Stimulated activated CD8-positive, alpha-beta memory T cell treated with anti-CD3 and anti-CD28 coated beads, Interleukin-4, amount 100 ng/mL, for 24 hours (primary cell): ENCODE results near the gene GALNT18.
"Not testable (repeated sequence)": the region's sequence is repeated elsewhere in the genome, so short reads cannot be mapped to it uniquely, and the experiment has no call there.

ENCODE experiments used
- DNase-seq: peaks from one replicate; pipeline ENCODE4 v3.0.0-alpha.2; 2020; ENCODE audit warnings: low read depth

The GALNT18 gene

GRCh38 chr11:11384829-11385228 is 237.0 kb downstream of the GALNT18 start:
- DNase-seq = no peak

GRCh38 chr11:11383995-11384394 is 237.8 kb downstream of the GALNT18 start:
- no peak for DNase-seq

GRCh38 chr11:11382858-11383532 is 238.8 kb downstream of the GALNT18 start:
- DNase-seq = no peak

- DNase-seq = no peak
These were observed 240.2 kb downstream of the GALNT18 start for GRCh38 chr11:11381471-11382105.

GRCh38 chr11:11380883-11381282 is 240.9 kb downstream of the GALNT18 start:
- no peak for DNase-seq

GRCh38 chr11:11380340-11380739 is 241.5 kb downstream of the GALNT18 start:
- DNase-seq = no peak

GRCh38 chr11:11379661-11380060 is 242.1 kb downstream of the GALNT18 start:
- DNase-seq = no peak

- no peak for DNase-seq
These were observed 243.4 kb downstream of the GALNT18 start for GRCh38 chr11:11378184-11378940.

GRCh38 chr11:11374358-11375148 is 247.3 kb downstream of the GALNT18 start:
- no peak for DNase-seq

- no peak for DNase-seq
These were observed 247.9 kb downstream of the GALNT18 start for GRCh38 chr11:11373934-11374333.

GRCh38 chr11:11372461-11372860 is 249.3 kb downstream of the GALNT18 start:
- DNase-seq = no peak

- DNase-seq = no peak
These were observed 250.9 kb downstream of the GALNT18 start for GRCh38 chr11:11370962-11371303.

GRCh38 chr11:11370255-11370961 is 251.4 kb downstream of the GALNT18 start:
- DNase-seq = no peak

- DNase-seq = no peak
These were observed 255.0 kb downstream of the GALNT18 start for GRCh38 chr11:11366793-11367192.

GRCh38 chr11:11363674-11364073 is 258.1 kb downstream of the GALNT18 start:
- no peak for DNase-seq

- no peak for DNase-seq
These were observed 262.2 kb downstream of the GALNT18 start for GRCh38 chr11:11359611-11360010.

GRCh38 chr11:11356842-11357241 is 265.0 kb downstream of the GALNT18 start:
- DNase-seq = no peak

- not testable (repeated sequence) for DNase-seq
These were observed 268.9 kb downstream of the GALNT18 start, which contains the start of gene CSNK2A3 for GRCh38 chr11:11352878-11353277. CSNK2A3 (minus strand) TSS chr11:11353250; CDS start chr11:11353119, 131 bp downstream.

GRCh38 chr11:11351851-11352250 is 270.0 kb downstream of the GALNT18 start:
- not testable (repeated sequence) for DNase-seq

GRCh38 chr11:11351042-11351586 is 270.7 kb downstream of the GALNT18 start:
- no peak for DNase-seq

GRCh38 chr11:11349870-11350337 is 271.9 kb downstream of the GALNT18 start:
- DNase-seq = no peak
